CD4-positive, alpha-beta T cell treated with Interleukin-6 for 4 hours (primary cell): Measurements from ENCODE around the gene TNPO3.

ENCODE experiments used
- DNase-seq: peaks from one replicate; pipeline ENCODE4 v3.0.0-alpha.2; 2020; ENCODE audit warnings: mixed read lengths

The TNPO3 gene

DNA sequence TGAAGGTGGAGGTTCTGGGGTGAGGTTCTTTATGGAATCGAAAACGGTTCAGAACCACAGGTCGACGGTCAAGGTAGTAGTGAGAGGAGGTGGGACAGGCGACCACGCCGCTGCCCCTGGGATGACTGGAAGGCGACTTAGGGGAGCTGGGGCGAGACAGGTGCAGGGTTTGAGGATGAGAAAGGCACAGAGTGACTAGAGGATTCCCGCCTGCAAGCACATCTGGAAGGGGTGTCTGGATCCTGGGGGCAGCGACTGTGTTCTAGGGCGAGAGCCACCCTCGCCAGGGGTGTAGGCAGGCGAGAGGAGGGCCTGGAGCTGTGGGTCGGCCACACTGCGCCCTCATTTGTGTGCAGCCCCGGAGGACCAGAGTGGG lies 117.7 kb downstream of the TNPO3 start:
- no peak for DNase-seq

DNA sequence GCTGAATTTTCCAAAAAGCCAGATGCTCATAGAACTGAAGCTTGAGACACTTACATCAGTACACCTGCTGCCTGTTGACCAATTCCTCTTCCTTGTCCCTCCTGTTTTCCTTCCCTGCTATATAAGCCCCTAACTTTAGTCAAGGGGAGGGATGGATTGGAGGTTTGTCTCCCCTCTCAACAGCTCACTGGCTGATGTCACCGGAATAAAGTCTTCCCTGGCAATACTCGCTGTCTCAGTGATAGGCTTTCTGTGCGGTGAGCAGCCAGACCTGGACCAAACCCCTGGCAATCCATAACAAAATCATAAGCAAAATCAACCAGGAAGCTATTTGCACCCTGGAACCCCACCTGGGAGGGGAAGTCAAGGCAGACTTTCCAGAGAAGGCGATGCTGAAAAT lies 118.1 kb downstream of the TNPO3 start:
- DNase-seq: no peak

DNA sequence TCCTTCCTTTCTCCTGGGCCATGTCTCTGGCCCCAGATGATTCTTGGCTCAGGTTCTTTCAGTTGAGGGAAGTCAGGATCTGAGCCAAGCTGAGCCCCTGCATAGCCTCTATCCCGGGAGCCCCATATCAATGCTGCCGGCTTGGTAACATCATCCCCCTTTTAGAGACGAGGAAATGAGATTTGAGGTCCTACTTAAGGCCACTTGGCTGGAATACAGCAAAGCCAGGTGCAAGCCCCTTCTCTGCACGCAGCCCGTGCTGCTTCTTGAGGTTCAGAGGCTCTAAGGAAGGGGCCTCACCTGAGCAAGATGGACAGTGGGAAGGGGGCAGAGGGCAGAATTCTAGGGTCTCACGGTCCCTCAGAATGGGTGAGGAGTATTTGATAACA lies 119.6 kb downstream of the TNPO3 start:
- DNase-seq: no peak

DNA sequence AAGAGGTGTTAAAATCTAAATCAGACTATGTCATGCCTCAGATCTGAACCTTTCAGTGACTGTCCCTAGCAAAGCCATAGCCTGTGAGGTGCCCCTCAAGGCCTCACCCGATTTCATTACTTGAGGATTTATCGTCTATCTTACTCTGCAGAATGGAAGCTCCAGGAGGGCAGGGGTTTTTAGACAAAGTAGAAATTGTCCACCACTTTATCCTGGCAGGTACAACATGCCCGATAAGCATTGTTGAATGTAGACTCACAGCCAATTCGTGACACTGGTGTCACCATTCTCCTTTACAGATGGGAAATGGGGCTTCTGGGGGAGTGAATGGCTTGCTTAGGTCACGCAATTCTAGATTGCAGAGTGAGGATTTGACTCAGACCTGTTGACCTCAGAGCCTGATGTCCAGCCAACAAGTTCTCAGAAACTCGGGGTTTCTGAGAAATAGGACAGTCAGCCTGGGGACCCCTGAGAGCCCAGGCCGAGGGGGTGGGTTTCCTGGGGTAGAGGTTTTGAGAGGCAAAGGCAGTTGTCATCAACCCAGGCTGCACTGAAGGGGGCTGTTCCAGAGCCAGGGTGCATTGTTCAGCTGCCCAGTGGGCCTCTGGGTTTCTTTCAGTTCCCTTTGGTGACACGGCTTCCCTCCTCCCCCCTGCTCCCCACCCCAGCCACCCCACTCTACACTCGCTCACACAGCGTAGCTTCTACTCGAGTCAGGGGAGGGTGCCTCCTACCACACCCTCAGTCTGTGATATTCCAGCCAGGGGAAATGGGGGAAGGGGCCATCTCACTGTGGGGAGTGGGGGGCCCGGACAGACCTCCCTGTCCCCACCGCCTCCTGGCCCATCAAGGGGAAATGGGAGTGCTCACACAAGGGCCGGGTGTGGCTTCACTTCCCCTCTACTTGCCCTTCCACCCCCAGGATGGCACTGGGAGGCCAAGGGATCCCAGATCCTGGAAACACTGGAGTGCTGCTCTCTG lies 120.3 kb downstream of the TNPO3 start:
- DNase-seq: no peak

DNA sequence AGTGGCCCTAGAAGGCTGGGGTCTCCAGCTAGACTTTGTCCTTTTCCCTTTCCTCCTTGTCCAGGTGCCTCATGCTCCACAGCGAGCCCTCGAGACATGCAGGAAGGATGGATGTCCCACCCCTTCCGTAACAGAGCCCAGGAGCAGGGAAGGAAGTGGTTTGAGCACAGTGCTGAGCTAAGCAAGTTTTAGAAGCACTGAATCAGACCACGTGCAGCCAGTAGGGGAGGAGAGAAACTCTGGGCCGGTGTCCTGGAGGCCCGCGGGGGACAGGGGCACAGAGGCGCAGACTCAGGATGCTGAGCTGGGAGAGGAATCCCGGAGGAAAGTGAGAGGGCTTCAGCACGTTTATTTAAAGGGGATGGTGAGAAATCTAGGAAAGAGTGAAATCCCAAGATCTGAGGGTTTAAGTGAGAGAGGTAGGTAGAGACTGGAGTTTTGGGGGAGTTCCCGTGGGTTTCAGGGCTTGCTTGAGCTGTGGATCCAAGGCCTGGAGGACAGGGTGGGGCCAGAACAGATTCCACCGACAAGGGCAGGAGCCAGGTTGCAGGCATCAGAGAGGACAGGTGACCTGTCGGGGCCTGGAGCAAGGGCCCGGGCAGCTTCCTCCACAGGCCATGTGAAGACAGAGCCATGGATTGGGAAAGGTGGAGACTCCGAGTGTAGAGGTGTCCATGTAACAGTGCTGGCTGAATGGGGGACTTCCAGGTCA lies 121.6 kb downstream of the TNPO3 start:
- peak; percentile 60 for DNase-seq

DNA sequence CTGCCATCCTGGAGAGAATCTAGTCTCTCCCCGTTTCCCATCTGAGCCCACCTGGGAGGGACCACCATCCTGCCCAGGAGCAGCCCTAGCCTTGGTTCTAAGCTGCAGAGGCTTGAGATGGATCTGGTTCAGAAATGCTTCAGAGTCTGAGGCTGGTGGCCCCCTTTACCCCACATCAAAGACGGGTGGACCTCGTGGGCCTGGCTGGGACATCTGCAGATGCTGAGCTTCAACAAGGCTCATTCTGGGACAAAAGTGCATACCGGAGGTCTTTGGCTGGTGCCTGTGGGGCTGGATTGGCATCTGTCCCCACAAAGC lies 122.1 kb downstream of the TNPO3 start:
- DNase-seq: no peak

DNA sequence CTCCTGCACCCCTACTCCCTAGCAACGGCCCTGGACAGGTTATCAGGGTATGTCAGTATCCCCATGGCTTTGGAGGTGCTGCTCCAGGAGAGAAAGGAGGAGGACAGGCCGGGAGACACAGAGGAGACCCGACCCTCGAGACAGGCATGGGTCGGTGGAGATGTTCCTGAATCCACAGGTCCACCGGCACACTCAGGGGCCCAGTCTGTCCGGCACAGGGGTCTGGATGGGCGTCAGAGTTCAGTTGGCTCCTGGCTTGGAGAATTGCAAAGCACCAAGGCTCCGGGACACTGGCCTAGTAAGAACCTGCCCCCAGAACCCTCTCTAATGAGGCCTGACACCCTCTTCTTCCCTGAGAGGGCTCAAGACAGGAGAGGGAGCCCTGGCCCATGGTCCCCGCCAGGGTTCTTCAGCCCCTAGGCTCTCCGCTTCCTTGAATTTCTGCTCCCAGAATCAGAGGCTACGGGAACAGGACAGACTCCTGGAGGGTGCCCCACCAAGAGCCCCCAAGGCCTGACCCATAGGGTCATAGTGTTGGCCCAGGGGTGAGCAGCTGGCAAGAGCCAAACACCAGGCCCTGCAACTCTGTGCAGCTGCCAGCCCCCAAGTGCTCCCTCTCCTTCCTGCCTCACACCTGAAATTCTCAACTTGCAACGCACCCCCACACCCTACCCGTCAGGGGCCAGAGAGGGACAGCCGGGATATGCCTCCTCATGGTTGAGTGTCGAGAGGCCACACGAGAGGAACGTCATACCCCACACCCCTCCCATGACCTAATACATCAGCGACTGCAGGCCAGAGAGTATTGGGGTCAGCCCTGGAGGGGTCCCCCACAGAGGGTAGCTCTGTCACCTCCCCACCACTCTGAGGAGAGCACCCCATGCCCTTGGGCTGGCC lies 122.7 kb downstream of the TNPO3 start:
- DNase-seq: no peak

DNA sequence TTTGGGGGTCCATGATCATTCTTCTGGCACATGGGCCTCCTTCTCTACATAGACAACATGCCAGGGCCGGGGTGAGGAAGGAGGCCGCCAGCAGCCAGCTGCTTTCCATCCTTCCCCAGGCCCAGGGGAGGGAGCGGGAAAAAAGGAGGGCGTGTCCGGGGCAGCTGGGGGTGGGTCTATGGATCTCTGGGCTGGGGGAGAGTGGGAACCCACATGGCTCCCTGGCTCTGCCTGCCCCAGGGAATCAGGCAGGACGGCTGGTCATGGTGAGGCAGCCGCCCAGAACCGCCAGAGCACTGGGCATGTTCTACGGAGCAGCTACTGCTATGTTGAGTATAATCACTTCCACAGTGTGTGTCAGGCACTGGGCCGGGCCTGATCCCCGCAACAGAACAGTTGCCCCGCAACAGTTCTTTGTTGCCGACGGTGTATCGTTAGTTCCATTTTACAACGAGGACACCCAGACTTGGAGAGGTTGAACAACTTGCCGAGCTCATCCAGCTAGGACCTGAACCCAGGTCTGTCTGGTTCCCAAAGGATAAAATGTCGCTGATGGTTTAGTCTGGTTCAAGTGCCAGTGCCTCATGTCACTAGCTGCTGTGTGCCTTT lies 123.6 kb downstream of the TNPO3 start:
- no peak for DNase-seq

DNA sequence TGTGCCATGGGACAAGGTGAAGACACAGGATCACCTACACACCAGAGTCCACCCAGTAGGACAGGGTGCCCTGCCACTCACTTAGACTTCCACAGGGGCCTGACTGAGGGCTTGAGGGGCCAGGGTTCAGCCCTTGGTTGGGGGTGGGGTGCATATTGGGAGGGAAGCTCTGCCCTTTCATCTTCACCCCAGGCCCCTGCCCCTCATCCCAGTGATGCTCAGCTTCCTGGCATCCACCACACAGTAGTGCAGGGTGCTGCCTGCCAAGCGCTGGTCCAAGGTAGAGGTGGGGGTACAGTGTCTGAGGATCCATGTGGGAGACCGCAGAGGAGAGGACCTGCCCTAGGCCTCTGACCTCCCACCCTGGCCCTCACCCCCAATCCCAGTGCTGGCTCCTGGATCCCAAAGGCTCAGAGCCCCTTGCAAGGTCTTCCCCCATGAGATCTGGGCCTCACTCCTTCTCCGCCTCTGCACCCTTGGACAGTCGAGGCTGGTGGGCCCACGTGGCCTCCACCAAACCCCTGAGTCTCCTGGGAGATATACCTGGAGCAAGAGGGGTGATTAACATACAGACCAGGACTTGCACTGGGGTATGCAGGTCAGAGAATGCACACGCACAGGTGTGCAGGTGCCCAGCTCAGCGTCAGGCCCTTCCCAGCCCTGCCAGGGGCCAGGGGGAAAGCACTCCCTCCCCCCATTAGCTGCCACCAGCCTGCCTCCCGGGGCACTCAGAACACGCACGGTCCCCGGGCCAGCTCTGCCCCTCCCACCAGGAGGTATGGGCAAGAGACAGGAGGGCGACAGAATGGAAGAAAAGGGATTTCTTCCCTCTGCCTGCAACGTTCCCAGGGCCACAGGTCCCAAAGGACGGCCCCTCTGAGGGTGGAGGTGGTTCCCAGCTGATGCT lies 125.8 kb downstream of the TNPO3 start:
- no peak for DNase-seq

DNA sequence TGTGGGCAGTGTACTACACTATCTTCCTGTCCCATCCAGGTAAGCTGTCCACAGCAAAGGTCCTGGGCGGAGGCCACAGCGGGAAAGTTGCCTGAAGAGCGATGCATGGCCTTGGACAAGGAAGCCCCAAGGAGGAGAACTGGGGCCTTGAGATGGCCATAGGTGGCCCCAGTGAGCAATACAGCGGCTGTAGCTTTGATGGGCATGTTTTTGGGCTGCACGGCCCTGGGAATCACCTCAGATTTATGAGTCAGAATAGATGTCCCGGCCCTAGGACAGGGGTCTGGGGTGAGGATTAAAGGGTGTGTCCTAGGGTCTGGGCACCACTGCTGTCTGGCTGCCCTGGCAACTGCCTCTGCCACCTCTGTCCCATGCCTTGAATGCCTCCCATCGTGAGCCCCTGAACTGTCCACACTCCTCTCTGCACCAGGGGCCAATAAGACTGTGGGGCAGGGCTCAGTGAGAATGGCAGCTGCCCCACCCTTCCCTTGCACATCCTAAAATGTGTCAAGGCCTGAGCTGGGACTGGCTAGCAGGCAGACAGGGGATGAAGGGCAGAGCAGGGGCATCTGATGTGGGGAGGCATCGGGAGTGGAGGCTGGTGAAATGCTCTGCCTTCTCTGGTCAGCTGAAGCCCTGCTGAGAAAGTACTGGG lies 126.6 kb downstream of the TNPO3 start:
- no peak for DNase-seq

DNA sequence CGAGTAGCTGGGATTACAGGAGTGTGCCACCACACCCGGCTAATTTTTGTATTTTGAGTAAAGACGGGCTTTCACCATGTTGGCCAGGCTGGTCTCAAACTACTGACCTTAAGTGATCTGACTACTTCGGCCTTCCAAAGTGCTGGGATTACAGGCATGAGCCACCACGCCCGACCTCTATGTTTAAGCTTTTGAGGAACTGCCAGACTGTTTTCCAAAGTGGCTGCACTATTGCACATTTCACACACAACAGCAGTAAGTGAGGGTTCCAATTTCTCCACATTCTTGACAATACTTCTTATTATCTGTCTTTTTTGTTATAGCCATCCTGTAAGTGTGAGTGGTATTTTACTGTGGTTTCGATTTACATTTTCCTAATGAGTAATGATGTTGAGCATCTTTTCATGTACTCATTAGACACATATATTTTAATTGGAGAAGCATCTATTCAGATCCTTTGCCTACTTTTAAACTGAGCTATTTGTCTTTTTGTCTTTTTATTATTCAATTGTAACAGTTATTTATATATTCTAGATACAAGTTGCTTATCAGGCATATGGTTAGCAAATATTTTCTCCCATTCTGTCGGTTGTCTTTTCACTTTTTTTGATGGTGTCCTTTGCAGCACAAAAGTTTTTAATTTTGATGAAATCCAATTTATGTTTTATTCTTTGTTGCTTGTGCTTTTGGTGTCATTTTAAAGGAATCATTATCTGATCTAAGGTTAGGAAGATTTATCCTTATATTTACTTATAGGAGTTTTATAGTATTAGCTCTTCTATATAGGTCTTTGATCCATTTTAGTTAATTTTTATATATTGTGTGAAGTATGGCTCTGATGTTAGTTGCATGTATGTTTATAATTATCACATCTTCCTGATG lies 130.0 kb downstream of the TNPO3 start:
- DNase-seq: no peak

DNA sequence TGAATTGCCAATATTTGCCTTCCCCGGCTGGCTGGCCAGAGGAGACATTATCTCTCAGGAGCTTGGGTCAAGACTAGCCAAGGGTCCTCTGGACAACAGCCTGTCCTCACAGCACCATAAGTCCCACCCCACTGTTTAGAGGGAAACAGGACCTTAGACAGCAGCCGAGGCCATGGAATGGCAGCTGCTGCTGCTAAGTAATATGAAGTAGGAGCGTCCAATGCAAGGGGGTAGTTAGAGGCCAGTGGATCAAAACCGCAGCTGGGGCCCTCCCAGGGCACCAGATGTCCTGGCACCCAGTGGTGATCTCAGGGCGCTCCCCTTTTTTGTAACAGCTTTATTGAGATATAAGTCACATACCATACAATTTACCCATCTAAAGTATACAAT lies 131.5 kb downstream of the TNPO3 start:
- no peak for DNase-seq

DNA sequence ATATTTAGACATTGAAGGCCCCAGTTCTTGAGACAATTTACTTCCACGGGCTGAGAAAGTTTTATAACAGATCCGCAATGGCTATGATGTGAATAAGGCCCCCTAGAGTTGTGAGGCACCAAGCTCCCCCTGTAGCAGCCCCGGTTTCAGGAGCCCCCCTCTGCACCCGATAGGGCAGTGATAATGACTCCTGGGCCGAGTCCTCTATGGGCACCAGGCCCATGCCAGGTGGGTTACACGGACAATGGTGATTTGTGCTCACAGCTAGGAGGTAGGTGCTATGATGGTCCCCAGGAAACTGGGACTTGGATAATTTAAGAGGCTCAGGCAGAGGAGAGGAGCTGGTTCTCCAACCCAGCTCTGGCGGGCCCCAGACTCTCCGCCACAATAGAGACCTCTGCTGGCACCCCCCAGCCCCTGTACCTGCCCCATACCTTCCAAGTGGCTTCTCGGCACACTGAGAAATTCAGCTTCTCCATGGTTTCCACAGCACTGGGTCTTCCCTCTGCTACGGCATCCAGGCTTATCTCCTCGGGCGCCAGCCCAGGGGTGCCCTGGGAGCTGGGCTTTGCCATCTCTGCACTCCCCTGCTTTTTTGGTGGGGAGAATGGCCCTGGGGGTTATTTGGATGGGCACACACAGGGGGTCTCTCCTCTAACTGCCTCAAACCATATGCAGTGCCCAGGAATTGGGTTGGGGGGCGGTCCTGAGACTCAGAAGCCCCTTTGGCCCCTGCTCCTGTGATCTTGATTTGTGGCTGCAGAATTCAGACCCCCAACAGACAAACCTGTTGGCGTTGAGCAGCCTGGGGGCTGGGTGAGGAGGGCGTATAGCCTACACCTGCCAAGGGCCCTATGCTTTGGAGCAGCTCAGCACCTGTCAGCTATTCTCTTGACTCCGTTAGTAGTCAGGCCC lies 132.2 kb downstream of the TNPO3 start:
- DNase-seq: no peak

DNA sequence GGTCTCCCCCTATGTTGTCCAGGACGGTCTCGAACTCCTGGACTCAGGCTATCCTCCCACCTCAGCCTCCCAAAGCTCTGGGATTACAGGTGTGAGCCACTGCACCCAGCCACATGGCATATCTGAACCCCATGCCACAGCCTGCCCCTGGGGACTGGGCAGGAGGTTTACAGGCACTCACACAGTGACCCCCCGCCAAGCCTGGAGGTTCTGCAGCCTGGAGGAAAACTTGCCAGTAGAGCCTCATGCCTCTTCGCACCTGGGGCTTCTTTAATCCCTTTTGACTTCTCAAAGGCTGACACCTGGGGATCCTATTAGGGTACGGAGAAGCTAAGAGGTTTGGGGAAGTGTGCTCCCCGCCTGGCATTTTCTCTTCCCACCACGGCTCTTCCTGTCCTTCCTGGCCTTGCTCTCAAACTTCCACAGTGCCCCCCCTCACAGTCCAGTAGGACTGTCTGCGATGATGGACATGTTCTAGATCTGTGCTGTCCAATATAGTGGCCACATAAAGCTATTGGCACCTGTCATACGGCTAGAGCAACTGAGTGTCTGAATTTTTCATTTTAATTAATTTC lies 133.0 kb downstream of the TNPO3 start:
- no peak for DNase-seq

DNA sequence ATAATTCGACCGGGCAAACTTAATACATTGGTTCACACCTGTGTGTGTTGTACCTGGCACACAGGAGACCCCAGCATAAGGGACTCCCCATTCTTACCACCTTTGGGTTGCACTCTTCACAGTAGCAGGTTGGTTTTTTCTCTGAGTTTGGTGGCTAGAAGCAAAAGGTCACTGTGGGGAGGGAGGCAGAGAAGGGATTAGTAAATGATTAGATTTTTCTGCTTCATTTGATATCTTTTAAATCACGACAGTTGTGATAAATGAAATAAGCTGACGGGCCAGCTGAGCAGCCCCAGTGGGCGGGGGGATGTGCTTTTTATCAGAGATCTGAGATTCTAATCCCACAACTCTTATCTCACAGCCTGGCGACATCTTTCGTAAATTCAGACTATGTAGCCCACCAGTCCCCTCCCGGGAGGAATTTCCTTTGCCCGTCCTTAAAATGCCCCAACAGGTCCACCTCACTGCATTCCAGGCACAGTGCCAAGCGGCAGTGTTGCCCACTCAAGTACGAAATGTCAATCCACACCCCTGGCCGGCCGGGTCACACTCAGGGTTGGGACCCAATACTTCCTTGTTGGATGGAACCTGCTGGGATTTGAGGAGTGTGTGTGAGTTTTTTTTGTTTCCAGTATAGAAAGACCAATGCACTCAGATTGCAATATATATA lies 133.9 kb downstream of the TNPO3 start:
- DNase-seq: no peak

DNA sequence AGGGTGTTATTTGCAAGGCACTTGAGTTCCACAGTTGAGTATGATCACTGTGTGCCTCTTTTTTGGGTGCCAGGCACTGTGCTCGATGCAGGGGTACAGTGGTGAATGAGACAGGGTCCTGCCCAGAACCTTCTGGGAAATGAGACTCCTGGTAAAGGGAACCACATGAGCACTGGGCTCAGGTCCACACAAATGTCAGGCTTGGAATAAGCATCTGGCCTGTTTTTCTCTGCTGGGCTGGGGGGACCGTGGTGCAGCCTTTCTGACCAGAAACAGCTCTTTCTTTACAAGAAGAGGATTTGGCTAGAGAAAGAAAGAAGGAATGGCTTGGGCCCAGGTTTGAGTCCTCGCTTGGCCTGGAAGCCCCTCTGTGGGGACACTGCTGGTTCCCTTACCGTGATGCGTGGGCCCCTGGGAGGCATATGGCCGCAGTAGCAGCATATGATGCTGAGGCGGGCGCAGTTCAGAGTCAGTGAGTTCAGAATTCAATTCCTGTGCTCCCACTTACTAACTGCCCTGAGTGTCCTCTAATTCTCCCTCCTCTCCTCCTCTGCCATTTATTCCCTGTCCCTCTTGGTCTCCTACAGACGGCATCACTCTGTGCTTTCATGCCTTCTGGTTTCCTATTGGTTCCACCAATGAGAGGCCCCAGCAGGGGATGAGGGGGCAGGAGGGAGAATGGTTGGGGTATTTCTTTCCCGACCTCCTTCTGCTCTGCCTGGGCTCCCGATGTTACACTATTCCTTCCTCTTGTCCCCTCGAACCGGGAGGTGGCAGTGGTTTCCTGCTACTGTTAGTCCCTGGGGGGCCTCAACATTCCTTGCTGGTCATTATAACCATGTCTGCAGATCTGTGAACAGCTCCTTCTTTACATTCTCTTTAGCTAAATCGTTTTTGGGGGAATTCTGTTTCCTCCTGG lies 134.8 kb downstream of the TNPO3 start:
- DNase-seq: no peak

DNA sequence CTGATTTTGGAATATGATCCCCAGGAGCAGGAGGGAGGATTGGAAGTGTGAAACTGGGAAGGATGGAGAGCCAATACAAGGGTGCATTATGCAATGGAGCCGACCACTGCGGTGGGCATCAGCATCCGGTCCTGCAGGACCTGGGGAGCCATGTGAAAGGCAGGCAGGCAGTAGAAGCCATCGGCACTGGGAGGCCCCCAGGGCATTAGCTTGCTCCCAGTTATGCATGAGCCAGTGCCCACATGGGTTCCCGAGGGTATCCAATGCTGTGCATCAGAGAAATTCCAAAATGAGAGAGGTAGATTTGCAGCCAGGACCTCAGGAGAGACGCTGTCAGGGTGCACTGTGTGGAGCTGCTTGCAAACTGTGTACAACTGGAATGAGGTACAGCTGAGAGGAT lies 135.7 kb downstream of the TNPO3 start:
- no peak for DNase-seq
